ENCODE measurements around the gene CHST15.

GRCh38 chr10:124110882-124111281, 17.5 kb upstream of the CHST15 start:
- TF ChIP-seq, protein P1, sequence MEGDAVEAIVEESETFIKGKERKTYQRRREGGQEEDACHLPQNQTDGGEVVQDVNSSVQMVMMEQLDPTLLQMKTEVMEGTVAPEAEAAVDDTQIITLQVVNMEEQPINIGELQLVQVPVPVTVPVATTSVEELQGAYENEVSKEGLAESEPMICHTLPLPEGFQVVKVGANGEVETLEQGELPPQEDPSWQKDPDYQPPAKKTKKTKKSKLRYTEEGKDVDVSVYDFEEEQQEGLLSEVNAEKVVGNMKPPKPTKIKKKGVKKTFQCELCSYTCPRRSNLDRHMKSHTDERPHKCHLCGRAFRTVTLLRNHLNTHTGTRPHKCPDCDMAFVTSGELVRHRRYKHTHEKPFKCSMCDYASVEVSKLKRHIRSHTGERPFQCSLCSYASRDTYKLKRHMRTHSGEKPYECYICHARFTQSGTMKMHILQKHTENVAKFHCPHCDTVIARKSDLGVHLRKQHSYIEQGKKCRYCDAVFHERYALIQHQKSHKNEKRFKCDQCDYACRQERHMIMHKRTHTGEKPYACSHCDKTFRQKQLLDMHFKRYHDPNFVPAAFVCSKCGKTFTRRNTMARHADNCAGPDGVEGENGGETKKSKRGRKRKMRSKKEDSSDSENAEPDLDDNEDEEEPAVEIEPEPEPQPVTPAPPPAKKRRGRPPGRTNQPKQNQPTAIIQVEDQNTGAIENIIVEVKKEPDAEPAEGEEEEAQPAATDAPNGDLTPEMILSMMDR (conservative IDR thresholded peaks at IDR 0.05; ENCODE audit: low read length) = no peak
- TF ChIP-seq EZH2phosphoT487 (IDR thresholded peaks at IDR 0.05; ENCODE audit: borderline replicate concordance, low read depth, low read length) = no peak
